SH-SY5Y (cell line): ENCODE measurements around the gene ABCB10.

Source experiments
- GATA2 ChIP-seq: IDR thresholded peaks from 2 replicates; pipeline ENCODE4 v1.6.1; 2011; ENCODE audit warnings: mild to moderate bottlenecking, low read depth, low read length
- GATA3 ChIP-seq: IDR thresholded peaks from 2 replicates; pipeline ENCODE4 v1.6.1; 2011; ENCODE audit warnings: low read depth, mild to moderate bottlenecking, low read length, moderate library complexity

- TF ChIP-seq GATA2: no peak
- no peak for TF ChIP-seq GATA3
Measured at GRCh38 chr1:229599218-229599954, 40.9 kb upstream of the ABCB10 start.
